Measurements from ENCODE around the gene IGFBP6.

DNA sequence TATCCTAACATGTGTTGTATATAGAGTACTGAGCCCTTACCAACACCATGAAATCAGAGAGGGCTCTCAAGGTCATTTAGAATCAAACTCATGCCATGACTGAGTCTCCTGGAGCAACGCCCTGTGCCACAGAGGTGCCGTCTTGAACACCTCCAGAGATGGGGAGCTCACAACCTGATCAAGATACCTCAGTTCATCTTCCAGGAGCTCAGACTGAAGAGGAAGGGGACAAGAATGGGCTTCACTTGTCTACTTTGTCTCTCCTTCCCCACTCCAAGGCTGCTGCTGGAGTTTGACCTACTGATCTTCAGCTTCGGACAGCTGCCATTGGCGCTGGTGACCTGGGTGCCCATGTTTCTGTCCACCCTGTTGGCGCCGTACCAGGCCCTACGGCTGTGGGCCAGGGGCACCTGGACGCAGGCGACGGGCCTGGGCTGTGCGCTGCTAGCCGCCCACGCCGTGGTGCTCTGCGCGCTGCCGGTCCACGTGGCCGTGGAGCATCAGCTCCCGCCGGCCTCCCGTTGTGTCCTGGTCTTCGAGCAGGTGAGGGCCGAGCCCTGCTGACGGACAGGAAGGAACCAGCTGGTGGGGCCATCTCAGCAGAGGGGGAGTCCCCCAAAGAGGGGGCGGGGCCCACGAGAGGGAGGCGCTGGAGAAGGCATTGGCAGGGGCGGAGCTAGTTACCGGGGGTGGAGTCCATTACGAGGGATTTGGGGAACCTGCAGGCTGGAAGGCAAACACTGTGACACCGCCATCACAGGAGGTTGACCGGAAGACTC is 17.8 kb downstream of the IGFBP6 start:
- TF ChIP-seq, protein P1, sequence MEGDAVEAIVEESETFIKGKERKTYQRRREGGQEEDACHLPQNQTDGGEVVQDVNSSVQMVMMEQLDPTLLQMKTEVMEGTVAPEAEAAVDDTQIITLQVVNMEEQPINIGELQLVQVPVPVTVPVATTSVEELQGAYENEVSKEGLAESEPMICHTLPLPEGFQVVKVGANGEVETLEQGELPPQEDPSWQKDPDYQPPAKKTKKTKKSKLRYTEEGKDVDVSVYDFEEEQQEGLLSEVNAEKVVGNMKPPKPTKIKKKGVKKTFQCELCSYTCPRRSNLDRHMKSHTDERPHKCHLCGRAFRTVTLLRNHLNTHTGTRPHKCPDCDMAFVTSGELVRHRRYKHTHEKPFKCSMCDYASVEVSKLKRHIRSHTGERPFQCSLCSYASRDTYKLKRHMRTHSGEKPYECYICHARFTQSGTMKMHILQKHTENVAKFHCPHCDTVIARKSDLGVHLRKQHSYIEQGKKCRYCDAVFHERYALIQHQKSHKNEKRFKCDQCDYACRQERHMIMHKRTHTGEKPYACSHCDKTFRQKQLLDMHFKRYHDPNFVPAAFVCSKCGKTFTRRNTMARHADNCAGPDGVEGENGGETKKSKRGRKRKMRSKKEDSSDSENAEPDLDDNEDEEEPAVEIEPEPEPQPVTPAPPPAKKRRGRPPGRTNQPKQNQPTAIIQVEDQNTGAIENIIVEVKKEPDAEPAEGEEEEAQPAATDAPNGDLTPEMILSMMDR (IDR thresholded peaks at IDR 0.05 in 4 of 5, conservative IDR thresholded peaks at IDR 0.05 in 1 of 5): no peak
- no peak for TF ChIP-seq POLR2A (IDR thresholded peaks at IDR 0.05)

Measured in gastrocnemius medialis (tissue), 4 donors.